HCT116 (cell line): Measurements from ENCODE around the gene VPS39. TPM values are rescaled to one million over a fixed set of nuclear protein-coding genes. Genes with fewer than 3 reads are reported as not detected.
A peak's percentile ranks its signal among the peaks of the same experiment; 100 is the strongest.

Source experiments
- ATAC-seq: fragments of 200-7000 bp; cut with Tn5 transposase; 2 replicates; pipeline ENCODE4 v1.9.1; 2020; ENCODE audit warnings: mild to moderate bottlenecking, moderate library complexity
- BruUV-seq: library from RNA; stranded (reverse); fragments of 400-500 nt; replicated peaks from 2 replicates; lab custom pipeline; 2021; lab: Mats Ljungman, UMichigan
- CTCF ChIA-PET: fragments of 300-600 bp; sonication (Branson Sonifier 250); formaldehyde crosslinking; loops from one replicate; lab custom pipeline; 2021; ENCODE audit warnings: antibody characterized with exemption; lab: Charles Lee
- POLR2A ChIA-PET: fragments of 300-600, 350-600 bp; sonication (Branson Sonifier 250); formaldehyde crosslinking; loops from one replicate; lab custom pipeline; 2021; ENCODE audit warnings: antibody characterized with exemption; lab: Charles Lee
- RAD21 ChIA-PET, 2 experiments: fragments of 300-600 bp; sonication (Branson Sonifier 250); formaldehyde crosslinking; loops; one replicate each; lab custom pipeline; 2023; ENCODE audit warnings: low total read pairs in 2 of 2; ENCODE audit not compliant: uncharacterized antibody in 2 of 2, unreplicated experiment in 2 of 2, low non-redundant PET in 1 of 2; lab: Charles Lee
- DNase-seq: peaks from one replicate; pipeline ENCODE4 v3.0.0-alpha.2; 2010; ENCODE audit warnings: low read depth, low spot score
- H2AFZ ChIP-seq: fragments of 200-600 bp; shearing (Covaris generic), sonication (generic); 2 replicates; pipeline ENCODE4 v1.6.1; 2017; ENCODE audit warnings: low read depth, mixed run types, mixed read lengths, antibody characterized with exemption, low read length; ENCODE audit not compliant: poor library complexity, severe bottlenecking
- H3K27ac ChIP-seq: 2 replicates; pipeline ENCODE4 v1.5.1; 2012; ENCODE audit warnings: low read depth, low read length
- H3K27me3 ChIP-seq: fragments of 200-600 bp; sonication (generic); 2 replicates; pipeline ENCODE4 v1.6.1; 2016; ENCODE audit warnings: mixed run types, low read length, mixed read lengths; ENCODE audit not compliant: insufficient read depth
- H3K36me3 ChIP-seq, 2 experiments: fragments of 200-500 bp in 1 of 2; fragments of 200-600 bp in 1 of 2; sonication (Bioruptor generic) in 1 of 2; sonication (generic) in 1 of 2; 2 replicates each; pipeline versions ENCODE4 v1.5.1 to v1.6.1; 2014 to 2016; ENCODE audit warnings: low read length in 2 of 2, inconsistent platforms in 1 of 2, mixed read lengths in 1 of 2, mixed run types in 1 of 2; ENCODE audit not compliant: insufficient read depth in 2 of 2, control insufficient read depth in 1 of 2
- H3K4me1 ChIP-seq, 2 experiments: fragments of 200-600 bp in 1 of 2; sonication (generic) in 1 of 2; 2 replicates each; pipeline versions ENCODE4 v1.5.1 to v1.6.1; 2012 to 2017; ENCODE audit warnings: low read length in 2 of 2, inconsistent platforms in 1 of 2, mild to moderate bottlenecking in 1 of 2, mixed read lengths in 1 of 2, mixed run types in 1 of 2, moderate library complexity in 1 of 2; ENCODE audit not compliant: insufficient read depth in 2 of 2, control insufficient read depth in 1 of 2
- H3K4me2 ChIP-seq: fragments of 200-600 bp; sonication (generic); 2 replicates; pipeline ENCODE4 v1.6.1; 2017; ENCODE audit warnings: mixed run types, low read length, mixed read lengths
- H3K4me3 ChIP-seq, 2 experiments: fragments of 200-600 bp in 1 of 2; sonication (generic) in 1 of 2; replicated peaks in 1 of 2; 2 replicates each; pipeline ENCODE4 v1.5.1; 2011 to 2016; ENCODE audit warnings: low read length in 2 of 2, control low read depth in 1 of 2, low read depth in 1 of 2, mild to moderate bottlenecking in 1 of 2, mixed read lengths in 1 of 2, mixed run types in 1 of 2
- H3K79me2 ChIP-seq: fragments of 200-600 bp; sonication (generic); 2 replicates; pipeline ENCODE4 v1.6.1; 2017; ENCODE audit warnings: mild to moderate bottlenecking, mixed run types, low read length, moderate library complexity, mixed read lengths; ENCODE audit not compliant: insufficient read depth
- H3K9ac ChIP-seq: fragments of 200-600 bp; sonication (generic); 2 replicates; pipeline ENCODE4 v1.6.1; 2016; ENCODE audit warnings: low read length, mixed read lengths
- H3K9me2 ChIP-seq: fragments of 200-600 bp; sonication (generic), shearing (Covaris generic); 2 replicates; pipeline ENCODE4 v1.6.1; 2017; ENCODE audit warnings: mixed run types, mild to moderate bottlenecking, moderate library complexity; ENCODE audit not compliant: insufficient read depth
- H3K9me3 ChIP-seq, 2 experiments: fragments of 200-500 bp in 1 of 2; fragments of 200-600 bp in 1 of 2; sonication (Bioruptor generic) in 1 of 2; sonication (generic) in 1 of 2; 2 replicates each; pipeline ENCODE4 v1.6.1; 2014 to 2017; ENCODE audit warnings: low read length in 2 of 2, mixed read lengths in 2 of 2, inconsistent platforms in 1 of 2, low read depth in 1 of 2, mild to moderate bottlenecking in 1 of 2, mixed run types in 1 of 2, moderate library complexity in 1 of 2; ENCODE audit not compliant: control insufficient read depth in 1 of 2, insufficient read depth in 1 of 2
- H4K20me1 ChIP-seq: fragments of 200-600 bp; sonication (generic), shearing (Covaris generic); 2 replicates; pipeline ENCODE4 v1.6.1; 2017; ENCODE audit warnings: mixed run types, mild to moderate bottlenecking, moderate library complexity; ENCODE audit not compliant: insufficient read depth
- CBX3 ChIP-seq: IDR thresholded peaks from 2 replicates; pipeline ENCODE4 v1.6.1; 2012; ENCODE audit warnings: low read depth
- CEBPB ChIP-seq: IDR thresholded peaks from 2 replicates; pipeline ENCODE4 v1.6.1; 2012; ENCODE audit warnings: low read depth
- CTCF ChIP-seq, 3 experiments: fragments of 200-600 bp in 1 of 3; sonication (generic) in 1 of 3; IDR thresholded peaks in 2 of 3; conservative IDR thresholded peaks in 1 of 3; 2 replicates each; pipeline ENCODE4 v1.5.1; 2012 to 2017; ENCODE audit warnings: low read depth in 2 of 3, low read length in 2 of 3, antibody characterized with exemption in 1 of 3, borderline replicate concordance in 1 of 3, control low read depth in 1 of 3, mild to moderate bottlenecking in 1 of 3, mixed read lengths in 1 of 3, mixed run types in 1 of 3, moderate library complexity in 1 of 3; ENCODE audit not compliant: insufficient read depth in 1 of 3
- EGR1 ChIP-seq: IDR thresholded peaks from 2 replicates; pipeline ENCODE4 v1.6.1; 2012; ENCODE audit warnings: low read depth
- EZH2phosphoT487 ChIP-seq: fragments of 200-600 bp; IDR thresholded peaks from 2 replicates; pipeline ENCODE4 v1.6.1; 2018; ENCODE audit warnings: antibody characterized with exemption, borderline replicate concordance
- FOSL1 ChIP-seq: IDR thresholded peaks from 2 replicates; pipeline ENCODE4 v1.6.1; 2012; ENCODE audit warnings: low read depth
- JUND ChIP-seq: IDR thresholded peaks from 2 replicates; pipeline ENCODE4 v1.6.1; 2012
- POLR2A ChIP-seq: IDR thresholded peaks from 2 replicates; pipeline ENCODE4 v1.7.0; 2011; ENCODE audit warnings: borderline replicate concordance; ENCODE audit not compliant: insufficient read depth, insufficient read length; ENCODE audit errors: extremely low read depth
- POLR2AphosphoS5 ChIP-seq: IDR thresholded peaks from 2 replicates; pipeline ENCODE4 v1.6.1; 2011; ENCODE audit warnings: mild to moderate bottlenecking, low read depth, low read length, moderate library complexity
- RAD21 ChIP-seq: IDR thresholded peaks from 2 replicates; pipeline ENCODE4 v1.6.1; 2012; ENCODE audit warnings: low read depth, mild to moderate bottlenecking
- SRF ChIP-seq: IDR thresholded peaks from 2 replicates; pipeline ENCODE4 v1.6.1; 2012; ENCODE audit warnings: low read depth
- YY1 ChIP-seq: IDR thresholded peaks from 2 replicates; pipeline ENCODE4 v1.6.1; 2011; ENCODE audit warnings: low read length, low read depth, moderate library complexity, mild to moderate bottlenecking; ENCODE audit not compliant: insufficient replicate concordance; ENCODE audit errors: extremely low read depth
- ZBTB33 ChIP-seq: IDR thresholded peaks from 2 replicates; pipeline ENCODE4 v1.6.1; 2011; ENCODE audit warnings: mild to moderate bottlenecking, low read length, moderate library complexity; ENCODE audit not compliant: insufficient replicate concordance; ENCODE audit errors: extremely low read depth
- ZNF274 ChIP-seq: fragments of 200-500 bp; sonication (Bioruptor generic); IDR thresholded peaks from 2 replicates; pipeline ENCODE4 v1.6.1; 2014; ENCODE audit warnings: mild to moderate bottlenecking, low read depth, low read length, inconsistent platforms
- intact Hi-C: fragments of 100-400 bp; cut with micrococcal nuclease; formaldehyde crosslinking; loops from 2 replicates; pipeline ENCODE4 v1.10.0; 2022
- total RNA-seq: library from RNA; stranded (reverse); gene quantifications from one replicate; pipeline ENCODE4 v1.2.1, GENCODE V29; 2021; ENCODE audit not compliant: unreplicated experiment

Gene VPS39
- total RNA-seq, 1 experiment from 2014 or later = 40.1 TPM

- H3K9ac ChIP-seq = no peak overlapping the region
- TF ChIP-seq POLR2A = no peak
- TF ChIP-seq CTCF (IDR thresholded peaks at IDR 0.05 in 2 of 3, conservative IDR thresholded peaks at IDR 0.05 in 1 of 3; ENCODE audit: borderline replicate concordance in 1 of 3, insufficient read depth in 1 of 3, low read depth in 2 of 3, low read length in 2 of 3) = no peak
- no peak for TF ChIP-seq YY1
- TF ChIP-seq CBX3 = no peak
- no peak for TF ChIP-seq ZNF274
- TF ChIP-seq EZH2phosphoT487 = no peak
- TF ChIP-seq FOSL1 = no peak
- no peak for TF ChIP-seq CEBPB
- TF ChIP-seq POLR2AphosphoS5 = no peak
- TF ChIP-seq EGR1 = no peak
- TF ChIP-seq RAD21 = no peak
- no peak for TF ChIP-seq JUND
- no peak for TF ChIP-seq ZBTB33
- TF ChIP-seq SRF = no peak
- POLR2A ChIA-PET = no interaction called here
- BruUV-seq = no TSS peak
- H3K4me1 ChIP-seq = peaks cover 7 to 17% of the 10 kb centered on the region in 2 experiments
- CTCF ChIA-PET = no interaction called here
- H3K4me2 ChIP-seq = peak overlapping the region; percentile 75; the same call in 1 of the 2 replicates
- H3K36me3 ChIP-seq = peaks cover 10 to 13% of the 10 kb centered on the region in 2 experiments; a peak in 2 of 4 replicates
- RAD21 ChIA-PET = interaction anchor here in 1 of 2 experiments (1.0 kb wide), 1 partner anchor 179 kb away, joined by 3 read pairs; no protein-coding TSS in a partner anchor
- peaks cover 15% of the 10 kb centered on the region for H3K79me2 ChIP-seq
- no peaks in the 10 kb centered on the region for H3K9me3 ChIP-seq
- no peak for ATAC-seq
- no peak overlapping the region for H2AFZ ChIP-seq
- intact Hi-C loops = no loop called here
- H3K4me3 ChIP-seq = no peak overlapping the region
- no peak for DNase-seq
- H3K27ac ChIP-seq = no peak overlapping the region
- H3K27me3 ChIP-seq = no peaks in the 10 kb centered on the region
- H4K20me1 ChIP-seq = no peaks in the 10 kb centered on the region
- no peaks in the 10 kb centered on the region for H3K9me2 ChIP-seq
Observed at GRCh38 chr15:42206406-42206805, 1.7 kb downstream of the VPS39 start.
